Measurements from ENCODE around the gene TRAF2. TPM values are rescaled to one million over a fixed set of nuclear protein-coding genes. Genes with fewer than 3 reads are reported as not detected.
"Not testable (repeated sequence)": the region's sequence is repeated elsewhere in the genome, so short reads cannot be mapped to it uniquely, and the experiment has no call there.

The TRAF2 gene
- total RNA-seq, 3 donors from 2014 or later = 3.4 to 8.9 (median 8.5) TPM

GRCh38 chr9:136843801-136844740 is 42.2 kb upstream of the TRAF2 start:
- DNase-seq (ENCODE audit: low spot score in 2 of 2); H3K36me3 ChIP-seq; intact Hi-C loops (cut with DNase I; ENCODE audit: low total_unique reads); H3K9me3 ChIP-seq; H3K27ac ChIP-seq: not testable (repeated sequence)
- TF ChIP-seq CTCF (IDR thresholded peaks at IDR 0.05) = peak in 2 of 3 donors; percentile 52 to 62
- peaks cover 15 to 37% of the 10 kb centered on the region in 2 donors for H3K27me3 ChIP-seq
- H3K4me3 ChIP-seq = peak overlapping the region in 2 of 3 donors; percentile 25 to 62
- H3K4me1 ChIP-seq = peaks cover 0 to 25% of the 10 kb centered on the region in 2 donors

GRCh38 chr9:136844761-136845464 is 41.4 kb upstream of the TRAF2 start:
- Histone ChIP-seq H3K9me3 (no peaks in the 10 kb centered on the region), H3K4me3 (peak overlapping the region in 1 of 3 donors; percentile 62), H3K27ac (no peak overlapping the region), H3K36me3 (no peaks in the 10 kb centered on the region), H3K27me3 (peaks cover 15 to 37% of the 10 kb centered on the region in 2 donors), H3K4me1 (peaks cover 2 to 25% of the 10 kb centered on the region in 2 donors)
- TF ChIP-seq POLR2A (IDR thresholded peaks at IDR 0.05) = no peak
- TF ChIP-seq CTCF (IDR thresholded peaks at IDR 0.05) = no peak
- TF ChIP-seq POLR2AphosphoS5 (IDR thresholded peaks at IDR 0.05) = no peak
- intact Hi-C loops (cut with DNase I; ENCODE audit: low total_unique reads) = no loop called here
- no peak for DNase-seq (ENCODE audit: low spot score in 2 of 2)

- peak overlapping the region in 1 of 3 donors; percentile 91 for H3K4me3 ChIP-seq
- intact Hi-C loops (cut with DNase I; ENCODE audit: low total_unique reads) = no loop called here
- no peak for DNase-seq (ENCODE audit: low spot score in 2 of 2)
- H3K9me3 ChIP-seq = no peaks in the 10 kb centered on the region
- H3K27ac ChIP-seq = no peak overlapping the region
- peaks cover 9 to 28% of the 10 kb centered on the region in 2 donors for H3K4me1 ChIP-seq
- peaks cover 15 to 37% of the 10 kb centered on the region in 2 donors for H3K27me3 ChIP-seq
- no peak for TF ChIP-seq CTCF (IDR thresholded peaks at IDR 0.05)
- TF ChIP-seq POLR2AphosphoS5 (IDR thresholded peaks at IDR 0.05) = no peak
- TF ChIP-seq POLR2A (IDR thresholded peaks at IDR 0.05) = no peak
- H3K36me3 ChIP-seq = no peaks in the 10 kb centered on the region
Measured at GRCh38 chr9:136845465-136846260, 40.7 kb upstream of the TRAF2 start.

GRCh38 chr9:136846376-136847087 is 39.8 kb upstream of the TRAF2 start:
- Histone ChIP-seq H3K27ac (no peak overlapping the region), H3K9me3 (no peaks in the 10 kb centered on the region), H3K27me3 (peaks cover 15 to 37% of the 10 kb centered on the region in 2 donors), H3K4me1 (peaks cover 9 to 28% of the 10 kb centered on the region in 2 donors), H3K4me3 (peak overlapping the region; percentile 70 to 91 (median 78)), H3K36me3 (no peaks in the 10 kb centered on the region)
- TF ChIP-seq CTCF (IDR thresholded peaks at IDR 0.05) (no peak), POLR2A (IDR thresholded peaks at IDR 0.05) (no peak), POLR2AphosphoS5 (IDR thresholded peaks at IDR 0.05) (no peak)
- intact Hi-C loops (cut with DNase I; ENCODE audit: low total_unique reads) = no loop called here
- DNase-seq (ENCODE audit: low spot score in 2 of 2) = no peak
